HepG2 (cell line): Measurements from ENCODE around the gene GRIK4. TPM values are rescaled to one million over a fixed set of nuclear protein-coding genes. Genes with fewer than 3 reads are reported as not detected.

ENCODE experiments used
- ATAC-seq: fragments of 200-7000 bp; cut with Tn5 transposase; 3 replicates; pipeline ENCODE4 v1.9.1; 2020; ENCODE audit warnings: mild to moderate bottlenecking, moderate library complexity
- BruUV-seq: library from RNA; stranded (reverse); fragments of 400-500 nt; replicated peaks from 2 replicates; lab custom pipeline; 2021; lab: Mats Ljungman, UMichigan
- CTCF ChIA-PET: fragments of 300-600 bp; formaldehyde crosslinking; extraction: SDS; loops from one replicate; lab custom pipeline; 2021; ENCODE audit warnings: low total read pairs, inconsistent platforms, low intra/inter-chr PET ratio; lab: Yijun Ruan, JAX
- POLR2A ChIA-PET: fragments of 350-600 bp; sonication (Branson Sonifier 250); formaldehyde crosslinking; loops from one replicate; lab custom pipeline; 2020; ENCODE audit warnings: antibody characterized with exemption, inconsistent platforms; lab: Yijun Ruan, JAX
- DNase-seq: peaks from one replicate; pipeline ENCODE4 v3.0.0-alpha.2; 2015; ENCODE audit warnings: low spot score
- FAIRE-seq: peaks from 3 replicates; lab custom pipeline; 2011; peaks lifted over from hg19 to GRCh38; lab: Jason Lieb, UNC
- H2AFZ ChIP-seq: one replicate; pipeline ENCODE4 v1.6.1; 2011; ENCODE audit warnings: low read length, inconsistent platforms
- H3K27ac ChIP-seq: fragments of 300-600 bp; 3 replicates; pipeline ENCODE4 v1.8.0; 2011; ENCODE audit warnings: mixed run types, mild to moderate bottlenecking, mixed read lengths, low read length, inconsistent platforms; ENCODE audit not compliant: insufficient read depth; ENCODE audit errors: extremely low read length
- H3K27me3 ChIP-seq, 2 experiments: fragments of 200-600 bp in 1 of 2; 2 replicates in 1 of 2; 3 replicates in 1 of 2; pipeline versions ENCODE4 v1.6.0 to v1.8.0; 2011; ENCODE audit warnings: low read length in 2 of 2, mild to moderate bottlenecking in 2 of 2, moderate library complexity in 2 of 2, inconsistent platforms in 1 of 2; ENCODE audit not compliant: insufficient read depth in 2 of 2, control insufficient read depth in 1 of 2
- H3K36me3 ChIP-seq, 2 experiments: fragments of 200-600 bp in 1 of 2; replicated peaks in 1 of 2; 2 replicates in 1 of 2; 3 replicates in 1 of 2; pipeline versions ENCODE4 v1.5.1 to v1.8.0; 2011; ENCODE audit warnings: low read length in 2 of 2, inconsistent platforms in 1 of 2; ENCODE audit not compliant: insufficient read depth in 2 of 2, control insufficient read depth in 1 of 2
- H3K4me1 ChIP-seq: 2 replicates; pipeline ENCODE4 v1.5.1; 2012; ENCODE audit warnings: low read length, inconsistent platforms; ENCODE audit not compliant: insufficient read depth
- H3K4me2 ChIP-seq: 2 replicates; pipeline ENCODE4 v1.6.0; 2011; ENCODE audit warnings: low read depth, low read length, inconsistent platforms
- H3K4me3 ChIP-seq, 3 experiments: fragments of 200-600 bp in 1 of 3; sonication (generic), shearing (Covaris generic) in 1 of 3; replicated peaks in 1 of 3; 2 replicates each; pipeline ENCODE4 v1.5.1; 2011 to 2016; ENCODE audit warnings: low read length in 3 of 3, inconsistent platforms in 2 of 3, low read depth in 2 of 3, mild to moderate bottlenecking in 2 of 3, control low read depth in 1 of 3, mixed read lengths in 1 of 3; ENCODE audit not compliant: insufficient read depth in 1 of 3
- H3K79me2 ChIP-seq: one replicate; pipeline ENCODE4 v1.6.1; 2011; ENCODE audit warnings: low read length, inconsistent platforms; ENCODE audit not compliant: insufficient read depth
- H3K9ac ChIP-seq: 2 replicates; pipeline ENCODE4 v1.6.0; 2011; ENCODE audit warnings: mild to moderate bottlenecking, low read depth, low read length, inconsistent platforms; ENCODE audit not compliant: insufficient read depth
- H3K9me3 ChIP-seq: 2 replicates; pipeline ENCODE4 v1.5.1; 2012; ENCODE audit warnings: mild to moderate bottlenecking, low read length
- H4K20me1 ChIP-seq: 2 replicates; pipeline ENCODE4 v1.6.0; 2011; ENCODE audit warnings: inconsistent platforms, mild to moderate bottlenecking, low read length, moderate library complexity; ENCODE audit not compliant: insufficient read depth
- JUND ChIP-seq: sonication (generic); formaldehyde crosslinking; IDR thresholded peaks from 2 replicates; pipeline ENCODE4 v1.8.0; 2022; ENCODE audit warnings: mild to moderate bottlenecking, missing genetic modification reagents
- RFX5 ChIP-seq: IDR thresholded peaks from 2 replicates; pipeline ENCODE4 v1.6.1; 2011; ENCODE audit warnings: low read depth, low read length, improper control_type of control experiment
- RORA ChIP-seq: sonication (generic); formaldehyde crosslinking; IDR thresholded peaks from 2 replicates; pipeline ENCODE4 v1.5.0; 2020; ENCODE audit warnings: mild to moderate bottlenecking, missing genetic modification reagents, moderate library complexity
- SIX4 ChIP-seq: sonication (generic); formaldehyde crosslinking; IDR thresholded peaks from 2 replicates; pipeline ENCODE4 v1.4.0; 2020; ENCODE audit warnings: missing genetic modification reagents
- SMAD9 ChIP-seq: sonication (generic); formaldehyde crosslinking; IDR thresholded peaks from 2 replicates; pipeline ENCODE4 v1.5.1; 2020; ENCODE audit warnings: mild to moderate bottlenecking, missing genetic modification reagents
- SNRNP70 ChIP-seq: fragments of 200-400 bp; formaldehyde crosslinking; IDR thresholded peaks from 2 replicates; pipeline ENCODE4 v1.6.1; 2017; ENCODE audit warnings: mild to moderate bottlenecking, low read depth, low read length, moderate library complexity
- ZFP37 ChIP-seq: sonication (generic); formaldehyde crosslinking; IDR thresholded peaks from 2 replicates; pipeline ENCODE4 v1.4.0; 2020; ENCODE audit warnings: missing genetic modification reagents, borderline replicate concordance
- ZNF124 ChIP-seq: sonication (generic); formaldehyde crosslinking; IDR thresholded peaks from 2 replicates; pipeline ENCODE4 v1.4.0; 2020; ENCODE audit warnings: missing genetic modification reagents
- ZNF180 ChIP-seq: sonication (generic); formaldehyde crosslinking; IDR thresholded peaks from 2 replicates; pipeline ENCODE4 v1.4.0; 2020; ENCODE audit warnings: low read depth, missing genetic modification reagents, borderline replicate concordance
- ZNF446 ChIP-seq: sonication (generic); formaldehyde crosslinking; IDR thresholded peaks from 2 replicates; pipeline ENCODE4 v1.5.0; 2020; ENCODE audit warnings: mild to moderate bottlenecking, missing genetic modification reagents
- ZNF569 ChIP-seq: sonication (generic); formaldehyde crosslinking; IDR thresholded peaks from 2 replicates; pipeline ENCODE4 v1.5.0; 2020; ENCODE audit warnings: mild to moderate bottlenecking, missing genetic modification reagents, moderate library complexity, borderline replicate concordance
- ZNF589 ChIP-seq: sonication (generic); formaldehyde crosslinking; conservative IDR thresholded peaks from 2 replicates; pipeline ENCODE4 v1.8.0; 2022; ENCODE audit warnings: mild to moderate bottlenecking, moderate library complexity, missing genetic modification reagents
- ZNF652 ChIP-seq: IDR thresholded peaks from 2 replicates; pipeline ENCODE4 v1.6.1; 2016; ENCODE audit warnings: low read depth, borderline replicate concordance
- ZNF720 ChIP-seq: sonication (generic); formaldehyde crosslinking; IDR thresholded peaks from 2 replicates; pipeline ENCODE4 v1.4.0; 2020; ENCODE audit warnings: missing genetic modification reagents
- WGBS: methylation state at CpG from one replicate; pipeline ENCODE4 v1.1.6; 2017; ENCODE audit warnings: low lambda C conversion rate; 5-methylcytosine and 5-hydroxymethylcytosine counted together
- in situ Hi-C: cut with HindIII; loops from 2 replicates; pipeline ENCODE4 v1.10.0; 2017; ENCODE audit warnings: low pct_unique_long_range_greater_than_20kb; ENCODE audit not compliant: extremely low pct_ligation_motif_present
- intact Hi-C: fragments of 100-400 bp; cut with micrococcal nuclease; formaldehyde crosslinking; loops from one replicate; pipeline ENCODE4 v1.10.0; 2022; ENCODE audit not compliant: unreplicated experiment
- polyA plus RNA-seq, 8 experiments: library from polyadenylated mRNA; depleted of rRNA in 3 of 8; stranded (reverse) in 7 of 8; unstranded in 1 of 8; fragments of >200 nt; fragmentation: Illumina TruSeq in 4 of 8; extraction: Trizol in 4 of 8; gene quantifications; 2 replicates each; pipeline versions ENCODE4 v1.2.1 to v1.2.3, GENCODE V29; 2011 to 2016; ENCODE audit warnings: low read depth in 4 of 8, missing spikeins in 1 of 8, mixed read lengths in 1 of 8; ENCODE audit not compliant: insufficient read depth in 1 of 8
- total RNA-seq, 5 experiments: library from RNA; depleted of rRNA; stranded (reverse); fragments of >200 nt; fragmentation: Illumina TruSeq; extraction: Trizol; gene quantifications; 2 replicates each; pipeline ENCODE4 v1.2.3, GENCODE V29; 2016; ENCODE audit warnings: low read depth in 1 of 5
- TF ChIP-seq, protein P1 (sequence below): sonication (generic); formaldehyde crosslinking; IDR thresholded peaks from 2 replicates; pipeline ENCODE4 v1.4.0; 2020; ENCODE audit warnings: mild to moderate bottlenecking, missing genetic modification reagents
- TF ChIP-seq, protein P2 (sequence below): IDR thresholded peaks from 2 replicates; pipeline ENCODE4 v1.6.1; 2012; ENCODE audit warnings: low read length, improper control_type of control experiment
- TF ChIP-seq, protein P3 (sequence below): sonication (generic); formaldehyde crosslinking; IDR thresholded peaks from 2 replicates; pipeline ENCODE4 v1.4.0; 2020; ENCODE audit warnings: missing genetic modification reagents

The GRIK4 gene
- total and polyA plus RNA-seq, 2 of the 13 experiments (the other 11 are each of a cell fraction or from before 2014, with no cell fraction given): 0.04 to 0.07 TPM

DNA sequence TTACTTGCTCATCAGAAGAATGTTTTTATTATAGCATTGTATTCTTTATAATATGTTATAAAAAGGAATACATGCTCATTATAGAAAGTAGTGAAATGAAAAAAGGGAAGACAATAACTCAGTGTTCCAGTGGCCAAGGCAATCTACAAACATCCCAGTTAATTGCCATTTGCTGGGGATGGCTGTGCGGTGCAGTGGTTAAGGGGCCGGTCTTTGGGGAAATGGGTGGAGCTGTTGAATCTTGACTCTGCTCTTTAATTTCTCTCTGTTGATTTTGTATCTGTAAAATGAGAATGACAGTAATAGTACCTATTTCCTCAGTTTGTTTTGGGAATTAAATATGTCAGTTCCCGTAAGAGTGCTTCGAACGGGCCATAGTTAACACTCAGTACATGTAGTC, 299.7 kb downstream of the GRIK4 start:
- no peak for DNase-seq
- H3K79me2 ChIP-seq: no peaks in the 10 kb centered on the region
- no peak for ATAC-seq
- H3K36me3 ChIP-seq: no peaks in the 10 kb centered on the region
- TF ChIP-seq, protein P1, sequence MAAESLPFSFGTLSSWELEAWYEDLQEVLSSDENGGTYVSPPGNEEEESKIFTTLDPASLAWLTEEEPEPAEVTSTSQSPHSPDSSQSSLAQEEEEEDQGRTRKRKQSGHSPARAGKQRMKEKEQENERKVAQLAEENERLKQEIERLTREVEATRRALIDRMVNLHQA (CRISPR knock-in tag): no peak
- TF ChIP-seq ZFP37 (CRISPR knock-in tag) (no peak), SMAD9 (CRISPR knock-in tag) (no peak), RORA (CRISPR knock-in tag) (no peak), ZNF652 (CRISPR knock-in tag) (no peak), ZNF569 (CRISPR knock-in tag) (no peak), JUND (CRISPR knock-in tag) (no peak), SNRNP70 (no peak), ZNF180 (CRISPR knock-in tag) (no peak), SIX4 (CRISPR knock-in tag) (no peak), ZNF589 (CRISPR knock-in tag) (no peak), ZNF124 (no peak), ZNF720 (no peak), ZNF446 (CRISPR knock-in tag) (no peak), RFX5 (no peak)
- TF ChIP-seq, protein P2, sequence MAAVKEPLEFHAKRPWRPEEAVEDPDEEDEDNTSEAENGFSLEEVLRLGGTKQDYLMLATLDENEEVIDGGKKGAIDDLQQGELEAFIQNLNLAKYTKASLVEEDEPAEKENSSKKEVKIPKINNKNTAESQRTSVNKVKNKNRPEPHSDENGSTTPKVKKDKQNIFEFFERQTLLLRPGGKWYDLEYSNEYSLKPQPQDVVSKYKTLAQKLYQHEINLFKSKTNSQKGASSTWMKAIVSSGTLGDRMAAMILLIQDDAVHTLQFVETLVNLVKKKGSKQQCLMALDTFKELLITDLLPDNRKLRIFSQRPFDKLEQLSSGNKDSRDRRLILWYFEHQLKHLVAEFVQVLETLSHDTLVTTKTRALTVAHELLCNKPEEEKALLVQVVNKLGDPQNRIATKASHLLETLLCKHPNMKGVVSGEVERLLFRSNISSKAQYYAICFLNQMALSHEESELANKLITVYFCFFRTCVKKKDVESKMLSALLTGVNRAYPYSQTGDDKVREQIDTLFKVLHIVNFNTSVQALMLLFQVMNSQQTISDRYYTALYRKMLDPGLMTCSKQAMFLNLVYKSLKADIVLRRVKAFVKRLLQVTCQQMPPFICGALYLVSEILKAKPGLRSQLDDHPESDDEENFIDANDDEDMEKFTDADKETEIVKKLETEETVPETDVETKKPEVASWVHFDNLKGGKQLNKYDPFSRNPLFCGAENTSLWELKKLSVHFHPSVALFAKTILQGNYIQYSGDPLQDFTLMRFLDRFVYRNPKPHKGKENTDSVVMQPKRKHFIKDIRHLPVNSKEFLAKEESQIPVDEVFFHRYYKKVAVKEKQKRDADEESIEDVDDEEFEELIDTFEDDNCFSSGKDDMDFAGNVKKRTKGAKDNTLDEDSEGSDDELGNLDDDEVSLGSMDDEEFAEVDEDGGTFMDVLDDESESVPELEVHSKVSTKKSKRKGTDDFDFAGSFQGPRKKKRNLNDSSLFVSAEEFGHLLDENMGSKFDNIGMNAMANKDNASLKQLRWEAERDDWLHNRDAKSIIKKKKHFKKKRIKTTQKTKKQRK: no peak
- TF ChIP-seq, protein P3, sequence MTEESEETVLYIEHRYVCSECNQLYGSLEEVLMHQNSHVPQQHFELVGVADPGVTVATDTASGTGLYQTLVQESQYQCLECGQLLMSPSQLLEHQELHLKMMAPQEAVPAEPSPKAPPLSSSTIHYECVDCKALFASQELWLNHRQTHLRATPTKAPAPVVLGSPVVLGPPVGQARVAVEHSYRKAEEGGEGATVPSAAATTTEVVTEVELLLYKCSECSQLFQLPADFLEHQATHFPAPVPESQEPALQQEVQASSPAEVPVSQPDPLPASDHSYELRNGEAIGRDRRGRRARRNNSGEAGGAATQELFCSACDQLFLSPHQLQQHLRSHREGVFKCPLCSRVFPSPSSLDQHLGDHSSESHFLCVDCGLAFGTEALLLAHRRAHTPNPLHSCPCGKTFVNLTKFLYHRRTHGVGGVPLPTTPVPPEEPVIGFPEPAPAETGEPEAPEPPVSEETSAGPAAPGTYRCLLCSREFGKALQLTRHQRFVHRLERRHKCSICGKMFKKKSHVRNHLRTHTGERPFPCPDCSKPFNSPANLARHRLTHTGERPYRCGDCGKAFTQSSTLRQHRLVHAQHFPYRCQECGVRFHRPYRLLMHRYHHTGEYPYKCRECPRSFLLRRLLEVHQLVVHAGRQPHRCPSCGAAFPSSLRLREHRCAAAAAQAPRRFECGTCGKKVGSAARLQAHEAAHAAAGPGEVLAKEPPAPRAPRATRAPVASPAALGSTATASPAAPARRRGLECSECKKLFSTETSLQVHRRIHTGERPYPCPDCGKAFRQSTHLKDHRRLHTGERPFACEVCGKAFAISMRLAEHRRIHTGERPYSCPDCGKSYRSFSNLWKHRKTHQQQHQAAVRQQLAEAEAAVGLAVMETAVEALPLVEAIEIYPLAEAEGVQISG (CRISPR knock-in tag): no peak
- no TSS peak for BruUV-seq
- 95% methylated on average over 5 of the region's 5 CpGs for WGBS
- no peaks in the 10 kb centered on the region for H3K27me3 ChIP-seq
- no peak overlapping the region for H3K27ac ChIP-seq
- H3K4me1 ChIP-seq: peaks cover 46% of the 10 kb centered on the region
- intact Hi-C loops (no loop called here), in situ Hi-C loops (no loop called here)
- H3K4me3 ChIP-seq: no peak overlapping the region
- no peak overlapping the region for H3K9ac ChIP-seq
- CTCF ChIA-PET: no interaction called here
- H3K9me3 ChIP-seq: no peaks in the 10 kb centered on the region
- FAIRE-seq: no peak
- no peak overlapping the region for H2AFZ ChIP-seq
- no peak overlapping the region for H3K4me2 ChIP-seq
- POLR2A ChIA-PET: no interaction called here
- no peaks in the 10 kb centered on the region for H4K20me1 ChIP-seq
